ENCODE measurements around the gene SQOR. TPM values are rescaled to one million over a fixed set of nuclear protein-coding genes. Genes with fewer than 3 reads are reported as not detected.

Gene SQOR
- total RNA-seq, 6 experiments from 2014 or later: 34.2 to 77.7 (median 49.1) TPM

DNA sequence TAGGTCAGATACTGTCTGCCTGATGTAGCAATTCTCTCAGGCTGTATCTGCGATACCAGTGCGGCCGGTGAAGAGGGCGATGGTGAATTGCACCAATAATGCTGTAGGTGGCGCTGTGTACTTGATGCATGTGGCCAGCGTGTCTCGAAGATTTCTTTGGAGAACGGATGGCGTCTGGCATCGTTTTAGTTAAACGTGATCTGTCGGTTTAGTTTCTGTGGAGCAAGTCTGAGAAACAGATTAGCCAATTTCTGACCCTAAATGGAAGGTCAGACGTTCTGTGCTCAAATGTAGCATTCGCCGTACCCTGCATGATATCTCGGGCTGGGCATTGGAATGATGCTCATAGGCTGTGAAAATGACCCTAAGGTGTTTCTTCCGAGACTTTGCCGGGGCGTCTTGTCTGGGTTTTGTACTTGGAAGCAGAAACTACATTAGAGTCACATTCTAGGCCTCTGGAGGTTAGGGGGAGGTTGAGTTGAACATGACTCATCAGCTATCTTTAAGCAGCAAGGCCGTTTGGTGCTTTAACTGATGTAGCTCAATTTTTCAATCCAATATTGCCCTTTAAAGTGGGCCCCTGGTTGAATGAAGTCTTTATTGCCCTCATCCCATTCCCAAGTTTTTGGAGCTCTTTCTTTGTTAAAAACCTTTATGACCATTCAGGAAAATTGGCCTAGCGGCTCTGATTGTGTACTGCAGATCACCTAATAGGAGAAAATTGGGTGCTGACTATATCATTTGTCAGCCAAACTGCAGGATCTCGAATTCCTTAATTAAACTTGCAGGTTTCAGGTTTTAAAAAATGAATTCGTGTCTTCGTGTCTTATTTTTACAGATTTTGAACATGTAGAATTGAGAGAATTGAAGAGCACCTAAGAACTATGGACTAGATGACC, 80.0 kb downstream of the SQOR start:
- Histone ChIP-seq H3K4me1 (no peaks in the 10 kb centered on the region), H3K9me3 (no peaks in the 10 kb centered on the region), H3K27ac (no peak overlapping the region), H3K36me3 (no peaks in the 10 kb centered on the region), H3K27me3 (no peaks in the 10 kb centered on the region), H3K4me3 (no peak overlapping the region)
- TF ChIP-seq POLR2A (IDR thresholded peaks at IDR 0.05): no peak
- peak; percentile 70 to 83 (median 78) for TF ChIP-seq CTCF (IDR thresholded peaks at IDR 0.05)
- DNase-seq (peak in 2 of 3 donors; percentile 52 to 57), ATAC-seq (peak; percentile 84 to 95 (median 90))
- 36% methylated on average over 21 of the region's 24 CpGs for WGBS (ENCODE audit: insufficient coverage, low coverage, low lambda C conversion rate, missing lambda C conversion rate)
- intact Hi-C loops (cut with DNase I): no loop called here

DNA sequence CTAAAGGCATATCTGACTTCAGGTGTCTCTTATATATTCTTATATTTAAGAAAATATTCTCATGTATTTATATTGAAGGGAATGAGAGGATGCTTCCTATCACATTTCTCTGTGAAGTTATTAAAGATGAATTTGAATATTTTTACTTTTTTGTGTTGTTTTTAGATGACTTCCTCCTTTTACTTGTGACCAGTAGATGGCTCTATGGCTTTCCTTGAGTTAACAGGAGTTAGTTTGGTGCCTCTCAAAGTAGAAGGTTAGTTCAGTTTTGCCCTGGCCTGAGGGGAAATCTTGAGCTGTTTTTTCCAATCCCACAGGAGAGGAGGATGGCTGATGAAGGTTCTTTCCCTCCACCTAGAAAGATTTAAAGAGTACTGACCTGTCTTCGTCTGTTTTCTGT, 80.7 kb downstream of the SQOR start:
- DNase-seq: no peak
- H3K4me1 ChIP-seq: no peaks in the 10 kb centered on the region
- intact Hi-C loops (cut with DNase I): no loop called here
- TF ChIP-seq POLR2A (IDR thresholded peaks at IDR 0.05) (no peak), CTCF (IDR thresholded peaks at IDR 0.05) (peak in 3 of 4 donors; percentile 27 to 44 (median 32))
- H3K36me3 ChIP-seq: no peaks in the 10 kb centered on the region
- H3K27ac ChIP-seq: no peak overlapping the region
- no peak overlapping the region for H3K4me3 ChIP-seq
- no peaks in the 10 kb centered on the region for H3K9me3 ChIP-seq
- peak in 1 of 4 donors; percentile 50 for ATAC-seq
- H3K27me3 ChIP-seq: no peaks in the 10 kb centered on the region
- 40% methylated on average over 1 of the region's 1 CpG for WGBS (ENCODE audit: insufficient coverage, low coverage, low lambda C conversion rate, missing lambda C conversion rate)

- ATAC-seq: peak in 1 of 4 donors; percentile 14
- no peak for DNase-seq
- no peaks in the 10 kb centered on the region for H3K9me3 ChIP-seq
- no peak overlapping the region for H3K4me3 ChIP-seq
- no peak for TF ChIP-seq POLR2A (IDR thresholded peaks at IDR 0.05)
- TF ChIP-seq CTCF (IDR thresholded peaks at IDR 0.05): no peak
- H3K27me3 ChIP-seq: no peaks in the 10 kb centered on the region
- H3K27ac ChIP-seq: no peak overlapping the region
- intact Hi-C loops (cut with DNase I): no loop called here
- H3K4me1 ChIP-seq: no peaks in the 10 kb centered on the region
- WGBS (ENCODE audit: insufficient coverage, low coverage, low lambda C conversion rate, missing lambda C conversion rate): 35% methylated on average over 4 of the region's 4 CpGs
- H3K36me3 ChIP-seq: no peaks in the 10 kb centered on the region
These were observed 84.7 kb downstream of the SQOR start for GRCh38 chr15:45719490-45719889.

GRCh38 chr15:45720183-45720582, 85.4 kb downstream of the SQOR start:
- no peak overlapping the region for H3K4me3 ChIP-seq
- no peaks in the 10 kb centered on the region for H3K36me3 ChIP-seq
- no peak for TF ChIP-seq POLR2A (IDR thresholded peaks at IDR 0.05)
- no peak for TF ChIP-seq CTCF (IDR thresholded peaks at IDR 0.05)
- no peaks in the 10 kb centered on the region for H3K4me1 ChIP-seq
- ATAC-seq (no peak), DNase-seq (no peak)
- no peaks in the 10 kb centered on the region for H3K9me3 ChIP-seq
- no peaks in the 10 kb centered on the region for H3K27me3 ChIP-seq
- intact Hi-C loops (cut with DNase I): no loop called here
- H3K27ac ChIP-seq: no peak overlapping the region

All from right lobe of liver (tissue), 6 donors.